GM21576 (cell line): ENCODE results near the gene DCDC2C.
"Not testable (repeated sequence)": the region's sequence is repeated elsewhere in the genome, so short reads cannot be mapped to it uniquely, and the experiment has no call there.

Source experiments
- ATAC-seq: cut with Tn5 transposase; IDR thresholded peaks from one replicate; pipeline ENCODE4 v1.9.1; 2021; ENCODE audit warnings: mild to moderate bottlenecking, moderate library complexity; ENCODE audit not compliant: unreplicated experiment

DCDC2C gene

GRCh38 chr2:3703236-3703756, at the start of gene DCDC2C:
DCDC2C (plus strand) TSS chr2:3703575; CDS start chr2:3703752, 177 bp downstream.
- ATAC-seq = no peak

- no peak for ATAC-seq
These were observed 49.4 kb upstream of the DCDC2C start for GRCh38 chr2:3654011-3654410.

GRCh38 chr2:3654531-3655225, 48.7 kb upstream of the DCDC2C start:
- ATAC-seq = no peak

- no peak for ATAC-seq
These were observed 47.3 kb upstream of the DCDC2C start for GRCh38 chr2:3655871-3656761.

- ATAC-seq = no peak
These were observed 46.3 kb upstream of the DCDC2C start for GRCh38 chr2:3656762-3657721.

- ATAC-seq = no peak
These were observed 45.5 kb upstream of the DCDC2C start, which contains the start of gene ALLC for GRCh38 chr2:3657881-3658280. ALLC (plus strand) TSS chr2:3658200; CDS start chr2:3671158, 12,958 bp downstream.

GRCh38 chr2:3659447-3660432, 43.6 kb upstream of the DCDC2C start:
- ATAC-seq = no peak

GRCh38 chr2:3660640-3661039, 42.7 kb upstream of the DCDC2C start:
- not testable (repeated sequence) for ATAC-seq

GRCh38 chr2:3661149-3661660, 42.2 kb upstream of the DCDC2C start:
- no peak for ATAC-seq

- ATAC-seq = no peak
These were observed 41.1 kb upstream of the DCDC2C start for GRCh38 chr2:3662239-3662638.

GRCh38 chr2:3664118-3664517, 39.3 kb upstream of the DCDC2C start:
- ATAC-seq = no peak

GRCh38 chr2:3664925-3665324, 38.5 kb upstream of the DCDC2C start:
- no peak for ATAC-seq

GRCh38 chr2:3665886-3666612, 37.3 kb upstream of the DCDC2C start:
- no peak for ATAC-seq

GRCh38 chr2:3666613-3666975, 36.8 kb upstream of the DCDC2C start:
- ATAC-seq = no peak

GRCh38 chr2:3667151-3667631, 36.2 kb upstream of the DCDC2C start:
- ATAC-seq = no peak

- ATAC-seq = no peak
These were observed 33.7 kb upstream of the DCDC2C start for GRCh38 chr2:3669656-3670055.

GRCh38 chr2:3670376-3670775, 33.0 kb upstream of the DCDC2C start:
- no peak for ATAC-seq

- no peak for ATAC-seq
These were observed 32.4 kb upstream of the DCDC2C start for GRCh38 chr2:3670941-3671340.
